GM21360 (cell line): ENCODE measurements around the gene PRXL2B.
"Not testable (repeated sequence)": the region's sequence is repeated elsewhere in the genome, so short reads cannot be mapped to it uniquely, and the experiment has no call there.

Experiments used
- ATAC-seq: cut with Tn5 transposase; IDR thresholded peaks from one replicate; pipeline ENCODE4 v1.9.1; 2021; ENCODE audit warnings: mild to moderate bottlenecking, moderate library complexity; ENCODE audit not compliant: unreplicated experiment

The PRXL2B gene

GRCh38 chr1:2611031-2611501, 24.5 kb downstream of the PRXL2B start:
- ATAC-seq: no peak

GRCh38 chr1:2611621-2612437, 25.3 kb downstream of the PRXL2B start:
- ATAC-seq: no peak

GRCh38 chr1:2612591-2613365, 26.2 kb downstream of the PRXL2B start:
- no peak for ATAC-seq

GRCh38 chr1:2614145-2614544, 27.6 kb downstream of the PRXL2B start:
- ATAC-seq: no peak

- no peak for ATAC-seq
Measured at GRCh38 chr1:2617971-2618470, 31.4 kb downstream of the PRXL2B start.

- no peak for ATAC-seq
Measured at GRCh38 chr1:2623571-2624337, 37.2 kb downstream of the PRXL2B start.

GRCh38 chr1:2624735-2625300, 38.2 kb downstream of the PRXL2B start:
- ATAC-seq: no peak

- ATAC-seq: no peak
Measured at GRCh38 chr1:2625311-2625710, 38.7 kb downstream of the PRXL2B start.

- not testable (repeated sequence) for ATAC-seq
Measured at GRCh38 chr1:2625748-2626147, 39.2 kb downstream of the PRXL2B start.

GRCh38 chr1:2627746-2628145, 41.2 kb downstream of the PRXL2B start:
- ATAC-seq: no peak

- ATAC-seq: no peak
Measured at GRCh38 chr1:2628191-2628932, 41.8 kb downstream of the PRXL2B start.

- no peak for ATAC-seq
Measured at GRCh38 chr1:2628933-2629626, 42.5 kb downstream of the PRXL2B start.

GRCh38 chr1:2629627-2630497, 43.3 kb downstream of the PRXL2B start:
- ATAC-seq: no peak

GRCh38 chr1:2630498-2631135, 44.0 kb downstream of the PRXL2B start:
- ATAC-seq: no peak

- ATAC-seq: no peak
Measured at GRCh38 chr1:2631136-2632050, 44.8 kb downstream of the PRXL2B start.

GRCh38 chr1:2632051-2632430, 45.5 kb downstream of the PRXL2B start:
- no peak for ATAC-seq
